Measurements from ENCODE around the gene GPR162.

The GPR162 gene

DNA sequence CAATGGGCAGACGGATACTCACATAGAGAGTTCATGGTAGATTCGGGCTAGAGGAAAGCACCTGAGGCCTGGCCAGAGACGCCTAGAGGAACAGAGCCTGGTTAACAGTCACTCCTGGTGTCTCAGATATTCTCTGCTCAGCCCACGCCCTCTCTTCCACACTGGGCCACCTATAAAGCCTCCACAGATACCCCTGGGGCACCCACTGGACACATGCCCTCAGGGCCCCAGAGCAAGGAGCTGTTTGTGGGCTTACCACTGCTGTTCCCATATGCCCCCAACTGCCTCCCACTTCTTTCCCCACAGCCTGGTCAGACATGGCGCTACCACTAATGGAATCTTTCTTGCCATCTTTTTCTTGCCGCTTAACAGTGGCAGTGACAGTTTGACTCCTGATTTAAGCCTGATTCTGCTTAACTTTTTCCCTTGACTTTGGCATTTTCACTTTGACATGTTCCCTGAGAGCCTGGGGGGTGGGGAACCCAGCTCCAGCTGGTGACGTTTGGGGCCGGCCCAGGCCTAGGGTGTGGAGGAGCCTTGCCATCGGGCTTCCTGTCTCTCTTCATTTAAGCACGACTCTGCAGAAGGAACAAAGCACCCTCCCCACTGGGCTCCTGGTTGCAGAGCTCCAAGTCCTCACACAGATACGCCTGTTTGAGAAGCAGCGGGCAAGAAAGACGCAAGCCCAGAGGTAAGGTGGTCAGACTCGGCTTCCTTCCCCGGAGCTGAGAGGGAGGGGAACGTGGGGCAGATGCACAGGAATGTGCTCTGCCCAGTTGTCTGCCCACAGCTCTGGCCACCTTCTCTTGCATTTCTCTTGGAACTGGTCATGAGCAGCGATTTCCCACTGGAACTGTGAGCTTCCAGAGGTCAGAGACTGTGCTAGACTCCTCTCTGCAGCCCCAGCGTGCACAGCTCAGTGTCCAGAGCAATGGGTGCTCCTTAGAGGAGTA is 32.4 kb upstream of the GPR162 start, which contains the start of gene CD4:
TSS of gene CD4 (plus strand) at position 557 of the 953 bp plus-strand sequence. CDS start 10,611 bp downstream, outside the sequence.
- DNase-seq = no peak

DNA sequence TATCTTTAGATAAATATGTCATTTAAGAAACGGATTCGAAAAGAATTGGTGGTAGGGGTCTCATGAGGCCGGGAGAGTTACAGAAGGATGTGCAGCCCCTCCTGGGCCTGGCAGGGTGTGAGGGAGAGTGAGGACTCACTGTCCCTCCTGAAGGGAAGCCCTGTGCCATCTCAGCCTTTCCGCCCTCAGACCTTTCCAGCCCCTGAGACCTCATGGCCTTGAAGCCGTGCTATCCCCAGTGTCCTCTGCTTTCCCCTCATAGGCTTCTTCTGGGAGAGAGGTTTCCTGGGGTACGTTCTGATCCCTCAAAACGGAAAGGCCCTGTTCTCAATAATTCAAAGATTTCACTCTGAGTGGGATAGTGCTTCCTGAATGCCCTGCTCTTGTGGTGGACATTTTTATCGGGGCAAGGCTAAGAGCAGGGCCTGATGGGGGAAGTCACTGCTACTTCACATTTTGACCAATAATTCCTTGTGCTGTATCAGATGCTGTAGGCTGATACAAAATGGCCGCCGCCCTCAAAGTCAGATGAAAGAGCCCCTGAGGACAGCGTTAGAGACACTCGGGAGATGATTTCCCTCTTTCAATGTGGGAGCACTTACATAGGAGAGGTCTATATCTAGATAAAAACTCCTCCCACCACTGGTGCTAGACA is 31.0 kb upstream of the GPR162 start:
- DNase-seq = no peak

DNA sequence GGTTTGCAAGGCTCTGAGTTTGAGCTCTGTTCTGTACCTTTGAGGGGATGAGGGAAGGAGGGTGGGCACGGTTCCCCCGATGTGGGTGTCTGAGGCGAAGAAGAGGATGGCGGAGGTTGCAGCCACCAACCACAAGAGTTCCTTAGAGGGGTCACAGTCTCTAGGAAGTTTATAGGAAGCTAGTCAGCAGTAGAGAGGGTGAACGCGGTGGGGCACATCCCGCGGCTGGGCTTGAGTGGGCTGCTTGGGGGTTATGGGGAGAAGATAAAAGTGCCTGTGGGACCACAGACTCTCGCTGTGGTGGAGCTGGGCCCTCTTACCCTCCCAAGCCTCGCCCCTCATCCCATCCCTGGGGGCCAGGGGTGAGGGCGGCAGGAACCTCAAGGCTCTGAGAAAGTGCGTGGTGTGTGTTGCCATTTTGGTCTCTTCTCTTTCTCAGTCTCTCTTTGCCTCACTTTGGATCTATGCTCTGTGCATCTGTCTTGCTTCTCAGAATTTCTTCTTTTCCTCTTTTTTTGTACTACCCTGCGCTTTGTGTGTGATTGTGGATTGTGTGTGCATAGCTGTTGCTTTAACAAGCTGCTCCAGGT is 29.6 kb upstream of the GPR162 start:
- no peak for DNase-seq

DNA sequence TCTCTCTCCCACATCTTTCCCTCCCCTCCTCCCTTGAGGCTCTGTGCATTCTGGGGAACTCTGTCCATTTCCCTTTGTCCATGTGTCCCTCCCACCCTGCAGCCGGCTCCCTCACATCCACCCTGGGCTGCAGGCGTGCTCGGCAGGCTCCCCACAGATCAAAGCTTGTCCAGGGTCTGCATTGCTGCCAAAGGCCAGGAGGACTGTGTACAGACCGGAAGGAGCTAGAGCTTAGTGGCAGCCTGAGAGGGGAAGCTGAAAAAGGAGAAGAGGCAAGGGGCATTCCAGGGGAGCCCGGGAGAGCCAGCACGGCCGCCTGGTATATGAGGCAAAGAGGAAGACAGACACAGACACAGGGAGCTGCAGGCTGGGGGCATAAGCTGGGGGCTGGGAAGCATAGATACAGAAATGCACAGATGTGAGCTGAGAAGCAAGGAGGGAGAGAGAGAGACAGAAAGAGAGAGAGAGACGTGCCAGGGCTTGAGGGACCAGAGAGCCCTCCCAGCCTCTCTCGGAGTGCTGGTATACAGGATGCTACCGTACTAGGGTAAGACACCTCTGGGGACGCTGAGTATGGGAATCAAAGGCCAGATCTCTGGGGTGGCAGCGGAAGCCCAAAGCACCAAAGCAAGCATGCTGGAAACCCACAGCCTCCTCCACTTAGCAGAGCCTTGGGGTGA is 29.0 kb upstream of the GPR162 start:
- DNase-seq = no peak

DNA sequence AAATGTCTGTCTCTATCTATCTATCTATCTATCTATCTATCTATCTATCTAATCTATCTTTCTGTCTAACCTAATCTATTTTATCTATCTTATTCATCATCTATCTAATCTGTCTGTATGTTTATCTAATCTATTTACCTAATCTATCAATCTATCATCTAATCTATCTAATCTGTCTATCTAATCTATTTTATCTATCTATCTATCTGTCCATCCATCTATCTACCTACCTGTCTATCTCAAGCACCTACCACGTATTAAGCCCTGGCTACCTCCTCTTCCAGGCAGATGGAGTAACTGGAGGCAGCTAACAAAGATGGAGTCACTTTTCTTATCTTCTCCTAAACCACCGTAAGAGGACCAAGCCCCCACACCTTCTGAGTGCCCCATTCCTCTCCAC is 26.5 kb upstream of the GPR162 start:
- no peak for DNase-seq

DNA sequence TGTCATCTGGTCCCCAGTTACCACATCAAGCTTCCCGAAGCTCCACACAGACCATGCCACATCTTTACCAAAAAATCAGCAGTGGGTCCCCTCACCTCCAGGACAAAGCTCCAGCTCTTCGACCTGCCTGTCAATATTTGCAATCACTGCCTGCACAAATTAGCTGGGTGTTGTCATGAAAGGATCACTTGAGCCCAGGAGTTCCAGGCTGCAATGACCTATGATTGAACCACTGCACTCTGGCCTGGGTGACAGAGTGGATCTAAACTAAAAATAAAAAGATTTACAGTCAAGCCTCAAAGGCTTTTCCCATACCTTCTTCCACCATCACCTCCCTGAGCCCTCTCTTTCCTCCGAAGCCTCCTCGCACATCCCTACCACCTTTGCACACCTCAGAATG is 25.0 kb upstream of the GPR162 start:
- no peak for DNase-seq

DNA sequence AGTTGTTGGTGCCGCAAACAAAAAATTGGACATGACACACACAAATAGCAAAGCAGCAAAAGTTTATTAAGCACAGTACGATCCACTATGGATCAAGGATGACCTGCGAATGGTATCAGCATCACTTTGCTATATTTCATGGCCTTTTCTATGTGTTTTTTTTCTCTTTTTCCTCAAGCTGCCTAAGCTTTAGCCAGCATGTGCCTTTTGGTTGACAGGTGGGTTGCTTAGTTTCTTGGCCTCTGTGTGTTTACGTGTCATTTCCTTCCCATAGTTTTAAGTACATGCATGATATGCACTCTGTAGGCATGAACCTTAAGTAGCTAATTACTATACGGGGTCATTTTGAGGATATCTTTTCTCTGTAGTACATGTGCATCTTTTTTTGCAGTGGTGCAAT is 22.5 kb upstream of the GPR162 start:
- no peak for DNase-seq

DNA sequence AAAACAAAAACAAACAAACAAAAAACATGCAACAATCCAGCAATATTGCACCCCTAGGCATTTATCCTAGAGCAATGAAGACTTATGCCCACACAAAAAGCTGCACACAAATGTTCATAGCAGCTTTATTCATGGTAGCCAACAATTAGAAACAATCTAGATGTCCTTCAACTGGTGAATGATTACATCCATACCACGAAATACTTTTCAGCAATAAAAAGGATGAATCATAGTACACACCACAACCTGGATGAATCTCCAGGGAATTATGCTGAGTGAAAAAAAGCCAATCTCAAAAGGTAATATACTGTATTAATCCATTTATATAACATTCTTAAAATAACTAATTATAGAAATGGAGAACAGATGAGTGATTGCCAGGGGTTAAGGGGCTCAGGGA is 14.5 kb upstream of the GPR162 start:
- DNase-seq = peak; percentile 33

DNA sequence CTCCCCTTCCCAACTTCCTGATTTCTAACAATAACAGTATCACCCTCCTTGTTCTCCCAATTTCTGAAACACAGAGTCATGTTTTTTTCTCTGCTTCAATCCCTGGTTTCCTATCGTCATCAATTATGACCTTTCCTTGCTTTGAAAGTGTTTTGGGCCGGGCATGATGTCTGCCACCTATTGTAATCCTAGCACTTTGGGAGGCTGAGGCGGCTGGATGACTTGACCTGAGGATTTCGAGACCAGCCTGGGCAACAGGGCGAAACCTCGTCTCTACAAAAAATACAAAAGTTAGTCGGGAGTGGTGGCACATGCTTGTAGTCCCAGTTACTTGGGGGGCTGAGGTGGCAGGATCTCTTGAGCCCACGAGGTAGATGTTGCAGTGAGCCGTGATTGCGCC is 12.6 kb upstream of the GPR162 start:
- no peak for DNase-seq

DNA sequence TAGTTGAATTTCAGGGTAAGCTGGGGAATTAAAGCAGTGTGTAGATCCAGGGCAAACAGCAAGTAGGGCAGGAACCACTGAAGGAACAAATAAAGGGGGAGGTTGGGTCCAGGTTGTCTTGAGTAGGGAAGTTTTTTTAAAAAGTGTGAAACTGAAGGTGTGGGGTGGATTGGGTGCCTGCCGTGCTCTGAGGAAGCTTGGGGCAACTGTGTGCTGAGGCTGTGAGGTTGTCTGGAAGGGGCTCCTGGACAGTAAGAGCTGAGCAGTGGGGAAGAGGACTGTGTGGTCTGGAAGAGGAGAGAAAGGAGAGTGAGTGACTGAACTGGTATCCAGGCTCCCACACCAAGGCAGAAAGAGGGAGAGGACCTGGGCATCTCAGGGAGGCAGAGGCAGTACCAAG is 10.9 kb upstream of the GPR162 start:
- DNase-seq = no peak

DNA sequence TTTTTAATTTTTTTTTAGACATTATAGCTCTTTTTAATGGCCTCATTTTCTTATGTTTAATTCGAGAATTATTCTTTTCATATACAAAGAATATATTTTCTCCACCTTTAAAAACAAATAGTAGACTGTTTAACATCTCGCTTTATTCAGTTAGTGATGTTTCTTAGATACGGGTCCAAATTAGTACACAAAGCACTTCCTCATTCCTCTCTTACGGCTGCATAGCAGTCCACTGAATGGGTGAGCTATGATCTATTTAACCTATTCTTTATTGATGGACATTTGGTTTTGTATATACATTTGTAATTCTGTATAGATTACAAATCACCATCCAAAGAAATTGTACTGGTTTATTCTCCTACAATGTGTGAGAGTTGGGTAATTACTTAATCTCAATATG is 8.3 kb upstream of the GPR162 start:
- DNase-seq = no peak

DNA sequence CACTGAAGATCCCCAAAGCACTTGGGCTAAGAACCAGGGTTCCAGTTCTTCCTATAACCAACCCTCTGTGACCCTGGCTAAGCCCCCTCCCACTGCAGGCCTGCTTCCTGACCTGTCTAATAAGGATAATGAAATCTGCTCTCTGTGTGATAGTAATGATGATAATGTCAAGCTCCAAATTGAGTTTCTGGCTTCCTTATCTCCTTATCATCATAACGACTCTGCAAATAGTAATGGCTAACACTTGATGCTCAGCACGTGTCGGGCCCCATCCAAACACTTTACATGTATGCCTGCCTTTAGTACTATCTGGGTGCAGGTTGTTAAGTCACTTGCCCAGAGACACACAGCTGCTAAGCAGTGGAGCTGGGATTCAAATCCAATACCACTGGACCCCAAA is 5.0 kb upstream of the GPR162 start:
- DNase-seq = no peak

DNA sequence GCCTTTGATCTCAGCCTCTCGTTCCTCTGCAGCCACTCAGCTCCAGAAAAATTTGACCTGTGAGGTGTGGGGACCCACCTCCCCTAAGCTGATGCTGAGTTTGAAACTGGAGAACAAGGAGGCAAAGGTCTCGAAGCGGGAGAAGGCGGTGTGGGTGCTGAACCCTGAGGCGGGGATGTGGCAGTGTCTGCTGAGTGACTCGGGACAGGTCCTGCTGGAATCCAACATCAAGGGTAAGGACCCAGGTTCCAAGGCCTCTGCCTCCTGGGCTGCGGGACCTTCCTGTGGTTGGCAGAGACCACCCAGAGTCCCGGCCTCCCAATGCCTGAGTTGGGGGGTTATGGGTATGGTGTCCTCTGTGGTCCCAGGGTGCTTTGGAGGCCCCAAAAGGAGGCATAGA is 4.5 kb upstream of the GPR162 start:
- DNase-seq = no peak

DNA sequence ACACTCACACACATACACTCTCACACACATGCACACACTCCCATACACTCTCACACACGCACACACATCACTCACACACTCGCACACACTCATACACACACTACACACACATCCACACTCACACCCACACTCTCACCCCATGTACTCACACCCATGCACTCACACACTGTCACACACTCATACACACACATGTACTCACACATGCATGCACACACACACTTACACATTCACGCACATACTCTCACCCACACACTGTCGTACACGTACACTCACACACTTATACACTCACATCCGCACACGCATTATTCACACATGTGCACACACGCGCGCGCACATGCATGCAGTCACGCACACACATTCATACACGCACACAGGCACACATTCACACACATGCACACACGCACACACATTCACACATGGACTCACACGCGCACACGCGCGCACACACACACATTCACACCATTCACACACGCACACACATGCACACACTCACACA is 3.9 kb upstream of the GPR162 start:
- no peak for DNase-seq

DNA sequence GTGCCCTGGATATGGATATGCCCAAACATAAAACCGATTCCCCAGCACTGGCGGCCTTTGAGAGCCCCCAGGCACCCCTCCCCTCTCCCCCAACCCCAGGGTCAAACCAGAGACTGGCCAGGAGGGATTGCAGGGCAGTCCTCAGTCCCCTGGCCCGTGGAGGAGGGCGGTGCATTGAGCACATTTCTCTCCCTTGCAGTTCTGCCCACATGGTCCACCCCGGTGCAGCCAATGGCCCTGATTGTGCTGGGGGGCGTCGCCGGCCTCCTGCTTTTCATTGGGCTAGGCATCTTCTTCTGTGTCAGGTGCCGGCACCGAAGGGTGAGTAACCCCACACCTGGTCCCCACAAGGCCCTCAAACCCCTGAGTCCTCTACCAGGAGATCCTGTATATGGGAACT is 3.4 kb upstream of the GPR162 start:
- no peak for DNase-seq

DNA sequence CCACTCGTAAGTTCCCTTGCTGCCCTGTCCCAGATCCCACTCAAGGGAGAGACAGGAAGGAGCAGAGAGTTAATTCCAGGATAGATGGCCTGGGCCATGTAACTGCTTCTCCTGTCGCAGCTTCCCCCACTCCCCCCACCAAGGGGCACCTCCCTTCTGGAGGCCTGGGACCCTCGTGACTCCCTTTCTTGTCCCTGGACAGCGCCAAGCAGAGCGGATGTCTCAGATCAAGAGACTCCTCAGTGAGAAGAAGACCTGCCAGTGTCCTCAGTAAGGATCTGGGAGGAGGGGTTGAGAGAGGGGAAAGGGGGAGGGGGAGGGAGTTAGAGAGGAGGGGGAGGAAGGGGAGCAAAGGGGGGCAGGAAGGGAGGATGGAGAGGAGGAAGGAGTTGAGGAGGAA is 3.0 kb upstream of the GPR162 start:
- DNase-seq = no peak

DNA sequence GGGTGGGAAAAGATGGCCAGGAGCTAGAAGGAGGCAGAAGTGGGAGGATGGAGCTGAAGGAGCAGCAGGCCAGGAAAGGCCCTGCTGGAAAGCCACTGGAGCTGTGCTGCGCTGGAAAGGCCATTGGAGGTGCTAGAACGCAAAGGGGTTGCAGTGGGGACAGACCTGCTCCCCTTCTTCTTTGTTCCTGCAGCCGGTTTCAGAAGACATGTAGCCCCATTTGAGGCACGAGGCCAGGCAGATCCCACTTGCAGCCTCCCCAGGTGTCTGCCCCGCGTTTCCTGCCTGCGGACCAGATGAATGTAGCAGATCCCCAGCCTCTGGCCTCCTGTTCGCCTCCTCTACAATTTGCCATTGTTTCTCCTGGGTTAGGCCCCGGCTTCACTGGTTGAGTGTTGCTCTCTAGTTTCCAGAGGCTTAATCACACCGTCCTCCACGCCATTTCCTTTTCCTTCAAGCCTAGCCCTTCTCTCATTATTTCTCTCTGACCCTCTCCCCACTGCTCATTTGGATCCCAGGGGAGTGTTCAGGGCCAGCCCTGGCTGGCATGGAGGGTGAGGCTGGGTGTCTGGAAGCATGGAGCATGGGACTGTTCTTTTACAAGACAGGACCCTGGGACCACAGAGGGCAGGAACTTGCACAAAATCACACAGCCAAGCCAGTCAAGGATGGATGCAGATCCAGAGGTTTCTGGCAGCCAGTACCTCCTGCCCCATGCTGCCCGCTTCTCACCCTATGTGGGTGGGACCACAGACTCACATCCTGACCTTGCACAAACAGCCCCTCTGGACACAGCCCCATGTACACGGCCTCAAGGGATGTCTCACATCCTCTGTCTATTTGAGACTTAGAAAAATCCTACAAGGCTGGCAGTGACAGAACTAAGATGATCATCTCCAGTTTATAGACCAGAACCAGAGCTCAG is 2.3 kb upstream of the GPR162 start:
- DNase-seq = no peak

DNA sequence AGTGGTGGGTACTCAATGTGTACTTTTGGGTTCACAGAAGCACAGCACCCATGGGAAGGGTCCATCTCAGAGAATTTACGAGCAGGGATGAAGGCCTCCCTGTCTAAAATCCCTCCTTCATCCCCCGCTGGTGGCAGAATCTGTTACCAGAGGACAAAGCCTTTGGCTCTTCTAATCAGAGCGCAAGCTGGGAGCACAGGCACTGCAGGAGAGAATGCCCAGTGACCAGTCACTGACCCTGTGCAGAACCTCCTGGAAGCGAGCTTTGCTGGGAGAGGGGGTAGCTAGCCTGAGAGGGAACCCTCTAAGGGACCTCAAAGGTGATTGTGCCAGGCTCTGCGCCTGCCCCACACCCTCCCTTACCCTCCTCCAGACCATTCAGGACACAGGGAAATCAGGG is 1.5 kb upstream of the GPR162 start:
- DNase-seq = no peak

DNA sequence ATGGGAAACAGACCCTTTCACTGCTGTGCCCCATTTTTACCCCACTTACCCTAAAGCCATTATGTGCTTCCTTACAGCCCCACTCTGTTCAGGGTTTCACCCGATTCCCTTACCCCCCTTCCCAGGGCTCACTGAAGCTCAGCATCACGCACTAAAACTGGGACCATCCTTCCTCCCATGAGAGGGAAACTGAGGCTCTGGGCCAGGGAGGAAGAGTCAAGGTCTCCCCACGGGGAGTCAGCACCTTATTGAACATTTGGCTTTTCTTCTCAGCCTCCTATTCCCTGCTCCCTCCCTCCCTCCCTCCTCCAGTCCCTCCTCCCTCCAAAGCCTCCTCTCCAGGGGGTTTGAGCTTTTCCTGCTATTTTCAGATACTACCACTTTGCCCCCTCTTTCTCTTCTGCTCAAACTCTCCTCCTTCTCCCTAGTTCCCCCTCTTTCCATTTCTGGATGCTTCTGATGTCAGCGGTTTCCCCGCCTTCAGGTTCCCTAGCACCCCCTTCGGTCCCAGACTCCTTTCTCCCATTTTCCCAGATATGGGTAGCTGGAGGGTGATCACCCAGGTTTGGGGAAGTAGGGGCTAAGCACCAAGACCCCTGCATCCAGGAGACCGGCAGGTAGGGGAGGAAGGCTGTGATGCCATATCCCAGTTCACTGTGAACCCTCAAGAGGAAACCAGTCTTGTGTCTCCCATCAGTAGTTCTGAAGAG is 960 bp downstream of the GPR162 start:
- no peak for DNase-seq

DNA sequence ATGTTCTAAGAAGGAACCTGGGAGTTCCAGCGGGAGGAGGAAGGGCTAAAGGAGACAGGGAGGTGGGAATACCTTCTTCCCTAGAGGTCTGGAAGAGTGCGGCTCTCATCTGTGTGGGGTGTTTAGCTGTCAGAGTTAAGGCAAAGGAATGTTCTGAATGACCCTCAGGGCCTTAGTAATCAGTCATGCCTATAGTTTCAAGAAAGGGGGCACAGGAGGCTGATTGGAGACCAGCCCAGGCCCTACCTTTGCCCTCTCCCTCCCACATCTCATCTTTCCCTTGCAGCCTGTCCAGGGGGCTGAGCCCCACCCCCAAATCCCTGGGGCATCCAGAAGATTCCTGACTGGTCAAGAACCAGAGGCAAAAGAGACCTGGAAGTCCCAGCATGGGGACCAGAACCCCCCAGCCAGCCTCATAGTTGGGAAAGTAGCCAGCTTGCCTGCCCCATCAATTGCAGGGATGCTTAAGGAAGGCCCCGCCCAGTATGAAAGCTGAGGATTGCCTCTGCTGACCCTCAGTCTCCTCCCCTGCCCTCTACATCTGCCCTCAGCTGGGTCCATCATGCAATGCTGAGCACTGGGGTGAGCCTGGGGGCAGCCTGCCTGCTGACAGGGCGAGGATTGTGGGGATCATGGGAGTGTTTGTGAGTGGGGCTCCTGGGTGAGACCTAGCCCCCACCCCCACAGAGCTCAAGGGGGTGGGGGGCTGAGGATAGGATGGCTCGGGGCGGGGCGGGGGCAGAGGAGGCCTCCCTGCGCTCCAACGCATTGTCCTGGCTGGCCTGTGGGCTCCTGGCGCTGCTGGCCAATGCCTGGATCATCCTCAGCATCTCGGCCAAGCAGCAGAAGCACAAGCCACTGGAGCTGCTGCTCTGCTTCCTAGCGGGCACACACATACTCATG is 1.8 kb downstream of the GPR162 start:
- DNase-seq = no peak

Measured in fibroblast of skin of abdomen (primary cell).